OCI-LY7 (cell line): Measurements from ENCODE around the gene SOCS6. TPM values are rescaled to one million over a fixed set of nuclear protein-coding genes. Genes with fewer than 3 reads are reported as not detected.

ENCODE experiments used
- BruUV-seq: library from RNA; stranded (reverse); fragments of 400-500 nt; replicated peaks from 2 replicates; lab custom pipeline; 2021; lab: Mats Ljungman, UMichigan
- CTCF ChIA-PET: fragments of 300-600 bp; sonication (Branson Sonifier 250); formaldehyde crosslinking; loops from one replicate; lab custom pipeline; 2022; ENCODE audit warnings: antibody characterized with exemption; ENCODE audit not compliant: unreplicated experiment; lab: Charles Lee
- POLR2A ChIA-PET: fragments of 300-600 bp; sonication (Branson Sonifier 250); formaldehyde crosslinking; loops from one replicate; lab custom pipeline; 2022; ENCODE audit warnings: antibody characterized with exemption; lab: Charles Lee
- DNase-seq: peaks from one replicate; pipeline ENCODE4 v3.0.0-alpha.2; 2015; ENCODE audit warnings: low spot score
- H2AFZ ChIP-seq: fragments of 200-600 bp; sonication (generic), shearing (Covaris generic); 2 replicates; pipeline ENCODE4 v1.6.1; 2014; ENCODE audit warnings: mild to moderate bottlenecking, antibody characterized with exemption, low read length, moderate library complexity
- H3K27ac ChIP-seq: fragments of 200-600 bp; sonication (generic); 2 replicates; pipeline ENCODE4 v1.5.1; 2014; ENCODE audit warnings: mixed run types, low read depth, mild to moderate bottlenecking, moderate library complexity, low read length, inconsistent platforms; ENCODE audit not compliant: poor library complexity, severe bottlenecking
- H3K36me3 ChIP-seq: fragments of 200-600 bp; sonication (generic); 2 replicates; pipeline ENCODE4 v1.6.1; 2014; ENCODE audit warnings: mild to moderate bottlenecking, antibody characterized with exemption, low read length, moderate library complexity, mixed read lengths; ENCODE audit not compliant: insufficient read depth
- H3K4me1 ChIP-seq: fragments of 200-600 bp; sonication (generic); 2 replicates; pipeline ENCODE4 v1.5.1; 2014; ENCODE audit warnings: mild to moderate bottlenecking, low read length; ENCODE audit not compliant: insufficient read depth, poor library complexity, severe bottlenecking
- H3K4me2 ChIP-seq: fragments of 200-600 bp; sonication (generic); 2 replicates; pipeline ENCODE4 v1.6.1; 2014; ENCODE audit warnings: mild to moderate bottlenecking, low read length
- H3K4me3 ChIP-seq: fragments of 200-600 bp; sonication (generic); 2 replicates; pipeline ENCODE4 v1.5.1; 2014; ENCODE audit warnings: mild to moderate bottlenecking, low read depth, low read length; ENCODE audit not compliant: poor library complexity, severe bottlenecking
- H3K79me2 ChIP-seq: fragments of 200-600 bp; sonication (generic); 2 replicates; pipeline ENCODE4 v1.6.1; 2016; ENCODE audit warnings: low read depth, mild to moderate bottlenecking, low read length, moderate library complexity, mixed read lengths; ENCODE audit not compliant: insufficient read depth
- H3K9me2 ChIP-seq: fragments of 200-600 bp; sonication (generic); 2 replicates; pipeline ENCODE4 v1.6.1; 2016; ENCODE audit warnings: mild to moderate bottlenecking, low read length, mixed read lengths; ENCODE audit not compliant: insufficient read depth
- H3K9me3 ChIP-seq: fragments of 200-600 bp; sonication (generic); 2 replicates; pipeline ENCODE4 v1.6.1; 2014; ENCODE audit warnings: mild to moderate bottlenecking, mixed run types, low read length, mixed read lengths
- H4K20me1 ChIP-seq: fragments of 200-600 bp; sonication (generic); 2 replicates; pipeline ENCODE4 v1.6.1; 2014; ENCODE audit warnings: mild to moderate bottlenecking, antibody characterized with exemption, low read length, moderate library complexity, mixed read lengths; ENCODE audit not compliant: insufficient read depth
- EZH2phosphoT487 ChIP-seq: fragments of 200-600 bp; sonication (generic); IDR thresholded peaks from 2 replicates; pipeline ENCODE4 v1.6.1; 2018; ENCODE audit warnings: low read depth, borderline replicate concordance, mild to moderate bottlenecking, mixed run types, antibody characterized with exemption, low read length, moderate library complexity, mixed read lengths
- intact Hi-C: fragments of 100-400 bp; cut with micrococcal nuclease; formaldehyde crosslinking; loops from one replicate; pipeline ENCODE4 v1.10.0; 2022; ENCODE audit not compliant: unreplicated experiment
- total RNA-seq, 2 experiments: library from RNA; depleted of rRNA in 1 of 2; stranded (reverse); fragments of >200 nt in 1 of 2; shearing (Covaris generic) in 1 of 2; gene quantifications; 2 replicates each; pipeline ENCODE4 v1.2.3, GENCODE V29; 2014 to 2022
- TF ChIP-seq, protein P1 (sequence below): fragments of 200-600 bp; sonication (generic); conservative IDR thresholded peaks from 2 replicates; pipeline ENCODE4 v1.5.1; 2014; ENCODE audit warnings: mild to moderate bottlenecking, antibody characterized with exemption, low read length, moderate library complexity, mixed read lengths

The SOCS6 gene
- total RNA-seq, 2 experiments from 2014 or later = not detected

DNA sequence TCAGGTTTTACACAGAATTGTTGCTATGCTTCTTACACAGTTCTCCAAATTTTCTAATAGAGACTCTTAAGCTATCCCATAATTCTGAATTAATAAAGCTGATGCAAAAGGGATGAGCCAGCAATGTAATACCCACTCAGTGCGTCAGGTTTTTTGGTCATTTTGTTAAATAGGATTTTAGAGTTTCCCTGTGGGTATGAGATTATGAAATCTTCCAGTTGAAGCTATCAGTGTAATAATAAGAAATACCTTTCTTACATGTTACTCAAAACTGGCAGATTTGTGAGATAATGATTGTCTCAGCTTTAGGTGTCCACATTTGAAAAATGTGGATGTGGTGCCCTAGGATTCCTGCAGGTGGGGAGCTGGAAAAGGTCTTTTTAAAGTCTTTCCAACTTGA lies 44.5 kb downstream of the SOCS6 start:
- ChIA-PET POLR2A (no interaction called here), CTCF (no interaction called here)
- Histone ChIP-seq H3K4me3 (no peak overlapping the region), H3K4me1 (no peaks in the 10 kb centered on the region), H3K9me2 (no peaks in the 10 kb centered on the region), H3K36me3 (no peaks in the 10 kb centered on the region), H2AFZ (no peak overlapping the region), H3K79me2 (no peaks in the 10 kb centered on the region), H3K27ac (no peak overlapping the region), H3K4me2 (no peak overlapping the region), H4K20me1 (no peaks in the 10 kb centered on the region), H3K9me3 (no peaks in the 10 kb centered on the region)
- intact Hi-C loops = no loop called here
- DNase-seq = no peak
- no peak for TF ChIP-seq EZH2phosphoT487
- TF ChIP-seq, protein P1, sequence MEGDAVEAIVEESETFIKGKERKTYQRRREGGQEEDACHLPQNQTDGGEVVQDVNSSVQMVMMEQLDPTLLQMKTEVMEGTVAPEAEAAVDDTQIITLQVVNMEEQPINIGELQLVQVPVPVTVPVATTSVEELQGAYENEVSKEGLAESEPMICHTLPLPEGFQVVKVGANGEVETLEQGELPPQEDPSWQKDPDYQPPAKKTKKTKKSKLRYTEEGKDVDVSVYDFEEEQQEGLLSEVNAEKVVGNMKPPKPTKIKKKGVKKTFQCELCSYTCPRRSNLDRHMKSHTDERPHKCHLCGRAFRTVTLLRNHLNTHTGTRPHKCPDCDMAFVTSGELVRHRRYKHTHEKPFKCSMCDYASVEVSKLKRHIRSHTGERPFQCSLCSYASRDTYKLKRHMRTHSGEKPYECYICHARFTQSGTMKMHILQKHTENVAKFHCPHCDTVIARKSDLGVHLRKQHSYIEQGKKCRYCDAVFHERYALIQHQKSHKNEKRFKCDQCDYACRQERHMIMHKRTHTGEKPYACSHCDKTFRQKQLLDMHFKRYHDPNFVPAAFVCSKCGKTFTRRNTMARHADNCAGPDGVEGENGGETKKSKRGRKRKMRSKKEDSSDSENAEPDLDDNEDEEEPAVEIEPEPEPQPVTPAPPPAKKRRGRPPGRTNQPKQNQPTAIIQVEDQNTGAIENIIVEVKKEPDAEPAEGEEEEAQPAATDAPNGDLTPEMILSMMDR = no peak
- no TSS peak for BruUV-seq

DNA sequence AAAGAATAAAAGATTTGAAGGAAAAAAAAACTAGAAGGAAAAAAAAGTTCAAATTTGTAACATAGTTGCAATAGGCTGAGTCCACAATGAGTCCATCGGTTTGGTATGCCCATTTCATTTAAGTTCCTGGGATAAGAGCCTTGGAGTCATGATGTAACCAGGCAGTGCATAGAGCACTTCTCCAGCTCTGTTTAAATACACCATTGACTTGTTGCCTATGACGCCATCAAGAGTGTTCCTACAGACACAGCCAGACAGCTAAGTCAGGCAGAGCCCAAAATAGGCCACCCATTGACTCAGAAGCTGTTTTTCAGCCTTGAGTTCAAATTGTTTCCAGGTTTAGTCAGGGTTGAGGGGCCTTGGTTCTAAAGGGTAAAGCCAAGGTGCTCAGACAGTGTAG lies 44.9 kb downstream of the SOCS6 start:
- H3K79me2 ChIP-seq = no peaks in the 10 kb centered on the region
- no peak overlapping the region for H3K27ac ChIP-seq
- H3K4me3 ChIP-seq = no peak overlapping the region
- H3K4me1 ChIP-seq = no peaks in the 10 kb centered on the region
- no TSS peak for BruUV-seq
- H3K9me3 ChIP-seq = no peaks in the 10 kb centered on the region
- intact Hi-C loops = no loop called here
- H3K9me2 ChIP-seq = no peaks in the 10 kb centered on the region
- H3K4me2 ChIP-seq = no peak overlapping the region
- POLR2A ChIA-PET = no interaction called here
- TF ChIP-seq, protein P1 = no peak
- no peak for TF ChIP-seq EZH2phosphoT487
- no peak for DNase-seq
- no peaks in the 10 kb centered on the region for H4K20me1 ChIP-seq
- CTCF ChIA-PET = no interaction called here
- H3K36me3 ChIP-seq = no peaks in the 10 kb centered on the region
- H2AFZ ChIP-seq = no peak overlapping the region

DNA sequence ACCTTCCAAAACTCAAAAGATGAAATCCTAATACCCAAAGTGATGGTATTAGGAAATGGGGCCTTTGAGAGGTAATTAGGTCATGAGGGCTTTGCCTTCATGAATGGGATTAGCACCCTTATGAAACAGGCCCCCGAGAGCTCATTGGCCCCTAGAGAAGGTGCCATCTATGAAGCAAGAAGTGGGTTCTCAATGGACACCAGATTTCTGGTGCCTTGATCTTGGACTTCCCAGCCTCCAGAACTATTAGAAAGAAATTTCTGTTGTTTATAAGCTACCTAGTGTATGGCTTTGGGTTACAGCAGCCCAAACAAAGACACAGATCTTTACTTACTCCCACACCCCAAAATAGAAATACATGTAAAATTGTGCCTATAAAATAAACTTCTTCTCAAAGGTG lies 45.4 kb downstream of the SOCS6 start:
- Histone ChIP-seq H3K4me2 (no peak overlapping the region), H3K36me3 (no peaks in the 10 kb centered on the region)
- intact Hi-C loops = no loop called here

More for the DNA sequence above, 45.4 kb downstream of the SOCS6 start:
- Histone ChIP-seq H2AFZ (no peak overlapping the region), H3K9me2 (no peaks in the 10 kb centered on the region), H3K4me1 (no peaks in the 10 kb centered on the region), H3K27ac (no peak overlapping the region), H3K4me3 (no peak overlapping the region), H3K9me3 (no peaks in the 10 kb centered on the region), H4K20me1 (no peaks in the 10 kb centered on the region), H3K79me2 (no peaks in the 10 kb centered on the region)
- POLR2A ChIA-PET = no interaction called here
- CTCF ChIA-PET = no interaction called here
- no peak for DNase-seq
- BruUV-seq = no TSS peak
- no peak for TF ChIP-seq EZH2phosphoT487
- TF ChIP-seq, protein P1 = no peak
